Loucy (cell line): ENCODE data around the gene ARIH2.

ENCODE experiments used
- H2AFZ ChIP-seq: fragments of 200-600 bp; sonication (generic); 2 replicates; pipeline ENCODE4 v1.6.0; 2016; ENCODE audit warnings: antibody characterized with exemption, mild to moderate bottlenecking, low read length, moderate library complexity
- H3F3A ChIP-seq: fragments of 200-600 bp; 2 replicates; pipeline ENCODE4 v1.6.0; 2016; ENCODE audit warnings: antibody characterized with exemption, low read depth, mild to moderate bottlenecking
- H3K27me3 ChIP-seq: fragments of 200-600 bp; sonication (generic); 2 replicates; pipeline ENCODE4 v1.6.1; 2014; ENCODE audit warnings: low read length, mild to moderate bottlenecking; ENCODE audit not compliant: insufficient read depth, poor library complexity, severe bottlenecking
- H3K36me3 ChIP-seq: fragments of 200-600 bp; sonication (generic); 2 replicates; pipeline ENCODE4 v1.6.1; 2016; ENCODE audit warnings: low read length; ENCODE audit not compliant: insufficient read depth
- H3K4me1 ChIP-seq: fragments of 200-600 bp; sonication (generic); 2 replicates; pipeline ENCODE4 v1.5.1; 2014; ENCODE audit warnings: low read length, mild to moderate bottlenecking; ENCODE audit not compliant: insufficient read depth, poor library complexity, severe bottlenecking
- H3K4me2 ChIP-seq: fragments of 200-600 bp; sonication (generic); 2 replicates; pipeline ENCODE4 v1.6.0; 2014; ENCODE audit warnings: antibody characterized with exemption, low read length, low read depth, mild to moderate bottlenecking; ENCODE audit not compliant: poor library complexity, severe bottlenecking
- H3K4me3 ChIP-seq: fragments of 200-600 bp; sonication (generic); 2 replicates; pipeline ENCODE4 v1.5.1; 2014; ENCODE audit warnings: low read length, mild to moderate bottlenecking, mixed read lengths; ENCODE audit not compliant: poor library complexity, severe bottlenecking
- H3K79me2 ChIP-seq: fragments of 200-600 bp; sonication (generic); 2 replicates; pipeline ENCODE4 v1.6.1; 2014; ENCODE audit warnings: low read length; ENCODE audit not compliant: insufficient read depth
- H3K9ac ChIP-seq: fragments of 200-600 bp; sonication (generic); 2 replicates; pipeline ENCODE4 v1.6.0; 2014; ENCODE audit warnings: mild to moderate bottlenecking, low read depth, low read length, moderate library complexity; ENCODE audit not compliant: poor library complexity, severe bottlenecking
- H3K9me2 ChIP-seq: fragments of 200-600 bp; sonication (generic); replicated peaks from 2 replicates; pipeline ENCODE4 v1.6.1; 2016; ENCODE audit warnings: low read depth, low read length, mixed read lengths
- H3K9me3 ChIP-seq: fragments of 200-600 bp; sonication (generic); 2 replicates; pipeline ENCODE4 v1.6.1; 2014; ENCODE audit warnings: mild to moderate bottlenecking, antibody characterized with exemption, low read length, low read depth; ENCODE audit not compliant: insufficient read depth
- H4K20me1 ChIP-seq: fragments of 200-600 bp; sonication (generic); 2 replicates; pipeline ENCODE4 v1.6.0; 2014; ENCODE audit warnings: antibody characterized with exemption, low read length, mild to moderate bottlenecking; ENCODE audit not compliant: insufficient read depth, poor library complexity, severe bottlenecking
- EZH2phosphoT487 ChIP-seq: fragments of 200-600 bp; IDR thresholded peaks from 2 replicates; pipeline ENCODE4 v1.6.1; 2018; ENCODE audit warnings: antibody characterized with exemption, mild to moderate bottlenecking, moderate library complexity, borderline replicate concordance
- TF ChIP-seq, protein P1 (sequence below): fragments of 200-600 bp; sonication (generic); conservative IDR thresholded peaks from 2 replicates; pipeline ENCODE4 v1.5.1; 2014; ENCODE audit warnings: mild to moderate bottlenecking, antibody characterized with exemption, low read length

The ARIH2 gene

DNA sequence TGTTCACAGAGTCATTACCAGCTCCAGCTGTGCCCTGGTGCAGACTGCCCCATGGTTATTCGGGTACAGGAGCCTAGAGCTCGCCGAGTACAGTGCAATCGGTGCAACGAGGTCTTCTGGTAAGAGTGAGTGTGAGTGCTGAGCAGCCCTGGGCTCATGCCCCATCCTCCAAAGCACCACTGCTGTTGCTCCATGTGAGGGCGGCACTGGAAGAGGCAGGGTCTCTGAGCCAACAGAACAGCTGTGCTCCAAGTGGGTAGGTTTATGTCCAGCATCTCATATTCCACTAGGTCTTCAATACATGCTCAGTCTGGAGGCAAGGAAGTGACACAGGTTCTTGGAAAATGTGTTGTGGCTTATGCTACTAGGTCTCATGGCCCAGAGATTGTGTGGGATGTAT is 51.9 kb downstream of the ARIH2 start:
- H3K4me1 ChIP-seq = no peaks in the 10 kb centered on the region
- peaks cover 85% of the 10 kb centered on the region; the same call in 1 of the 2 replicates for H3K36me3 ChIP-seq
- TF ChIP-seq, protein P1, sequence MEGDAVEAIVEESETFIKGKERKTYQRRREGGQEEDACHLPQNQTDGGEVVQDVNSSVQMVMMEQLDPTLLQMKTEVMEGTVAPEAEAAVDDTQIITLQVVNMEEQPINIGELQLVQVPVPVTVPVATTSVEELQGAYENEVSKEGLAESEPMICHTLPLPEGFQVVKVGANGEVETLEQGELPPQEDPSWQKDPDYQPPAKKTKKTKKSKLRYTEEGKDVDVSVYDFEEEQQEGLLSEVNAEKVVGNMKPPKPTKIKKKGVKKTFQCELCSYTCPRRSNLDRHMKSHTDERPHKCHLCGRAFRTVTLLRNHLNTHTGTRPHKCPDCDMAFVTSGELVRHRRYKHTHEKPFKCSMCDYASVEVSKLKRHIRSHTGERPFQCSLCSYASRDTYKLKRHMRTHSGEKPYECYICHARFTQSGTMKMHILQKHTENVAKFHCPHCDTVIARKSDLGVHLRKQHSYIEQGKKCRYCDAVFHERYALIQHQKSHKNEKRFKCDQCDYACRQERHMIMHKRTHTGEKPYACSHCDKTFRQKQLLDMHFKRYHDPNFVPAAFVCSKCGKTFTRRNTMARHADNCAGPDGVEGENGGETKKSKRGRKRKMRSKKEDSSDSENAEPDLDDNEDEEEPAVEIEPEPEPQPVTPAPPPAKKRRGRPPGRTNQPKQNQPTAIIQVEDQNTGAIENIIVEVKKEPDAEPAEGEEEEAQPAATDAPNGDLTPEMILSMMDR = no peak
- TF ChIP-seq EZH2phosphoT487 = no peak
- no peaks in the 10 kb centered on the region for H3K27me3 ChIP-seq
- no peaks in the 10 kb centered on the region for H3K79me2 ChIP-seq
- no peaks in the 10 kb centered on the region for H4K20me1 ChIP-seq
- no peaks in the 10 kb centered on the region for H3K9me2 ChIP-seq
- H3K4me3 ChIP-seq = no peak overlapping the region
- H3K9me3 ChIP-seq = no peaks in the 10 kb centered on the region
- no peak overlapping the region for H3K9ac ChIP-seq
- H2AFZ ChIP-seq = no peak overlapping the region
- no peaks in the 10 kb centered on the region for H3F3A ChIP-seq
- H3K4me2 ChIP-seq = no peak overlapping the region

DNA sequence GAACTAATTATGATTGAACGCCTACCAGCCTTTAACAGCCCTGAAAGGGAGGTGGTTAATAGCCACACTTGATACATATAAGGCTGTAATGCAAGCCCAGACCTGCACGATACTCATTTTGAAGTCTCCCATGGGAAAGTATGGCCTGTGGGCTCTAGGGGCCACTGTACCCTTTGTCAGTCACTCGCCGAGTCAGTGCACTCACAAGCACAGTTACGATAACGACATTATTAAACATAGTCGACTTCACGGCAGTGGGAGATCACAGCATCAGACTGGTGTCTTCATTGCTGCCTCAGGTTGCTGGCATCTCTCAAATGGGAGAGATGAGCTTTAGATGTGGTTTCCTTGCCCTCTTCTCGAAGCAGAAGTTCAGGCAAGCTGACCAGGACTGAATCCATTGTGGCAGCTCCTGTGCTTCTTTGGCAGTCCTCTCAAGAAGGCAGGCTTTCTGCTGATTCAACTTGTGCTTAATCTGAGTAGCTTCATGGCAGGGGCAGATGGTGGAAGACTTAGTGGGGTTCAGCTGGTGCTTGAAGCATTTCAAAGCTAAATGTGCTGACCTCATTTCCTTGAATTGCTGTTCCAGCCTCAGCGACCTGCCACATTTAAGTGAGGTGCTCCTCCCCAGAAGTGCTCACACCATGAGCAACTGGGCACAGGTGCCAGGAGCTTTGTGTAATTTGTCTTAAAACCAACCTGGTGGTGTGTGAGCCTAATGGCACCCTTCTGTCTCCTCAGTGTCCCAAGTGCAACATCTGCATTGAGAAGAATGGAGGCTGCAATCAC is 55.6 kb downstream of the ARIH2 start:
- Histone ChIP-seq H3F3A (no peaks in the 10 kb centered on the region), H3K4me1 (no peaks in the 10 kb centered on the region), H3K36me3 (peaks cover 76% of the 10 kb centered on the region; the same call in 1 of the 2 replicates)

DNA sequence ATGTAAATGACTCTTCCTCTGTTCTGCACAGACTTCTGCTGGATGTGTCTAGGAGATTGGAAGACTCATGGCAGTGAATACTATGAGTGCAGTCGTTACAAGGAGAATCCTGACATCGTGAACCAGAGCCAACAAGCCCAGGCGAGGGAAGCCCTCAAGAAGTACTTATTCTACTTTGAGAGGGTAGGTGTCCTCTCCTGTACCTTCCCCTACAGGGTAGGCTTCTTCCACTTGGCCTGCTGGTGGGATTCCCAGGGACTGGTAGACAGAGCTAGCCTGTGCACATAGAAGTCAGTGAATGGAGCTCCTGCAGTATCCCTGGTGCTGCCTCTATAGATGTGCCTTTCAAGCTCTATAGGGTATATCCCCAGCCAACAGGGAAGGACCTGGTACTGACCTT is 60.8 kb downstream of the ARIH2 start:
- H3K36me3 ChIP-seq = peaks cover 72% of the 10 kb centered on the region; the same call in 1 of the 2 replicates
- no peak overlapping the region for H3K4me3 ChIP-seq
- no peaks in the 10 kb centered on the region for H3F3A ChIP-seq
- no peak overlapping the region for H2AFZ ChIP-seq
- H3K27me3 ChIP-seq = no peaks in the 10 kb centered on the region
- H4K20me1 ChIP-seq = no peaks in the 10 kb centered on the region
- H3K4me2 ChIP-seq = no peak overlapping the region
- no peaks in the 10 kb centered on the region for H3K79me2 ChIP-seq
- no peaks in the 10 kb centered on the region for H3K4me1 ChIP-seq
- no peak overlapping the region for H3K9ac ChIP-seq
- H3K9me3 ChIP-seq = no peaks in the 10 kb centered on the region
- no peaks in the 10 kb centered on the region for H3K9me2 ChIP-seq
- TF ChIP-seq EZH2phosphoT487 = no peak
- TF ChIP-seq, protein P1 = no peak

More for the DNA sequence above, 55.6 kb downstream of the ARIH2 start:
- H4K20me1 ChIP-seq = no peaks in the 10 kb centered on the region
- H3K9me3 ChIP-seq = no peaks in the 10 kb centered on the region
- H3K4me3 ChIP-seq = no peak overlapping the region
- no peak overlapping the region for H3K4me2 ChIP-seq
- no peaks in the 10 kb centered on the region for H3K27me3 ChIP-seq
- no peaks in the 10 kb centered on the region for H3K9me2 ChIP-seq
- TF ChIP-seq, protein P1 = no peak
- no peak for TF ChIP-seq EZH2phosphoT487
- no peak overlapping the region for H3K9ac ChIP-seq
- no peaks in the 10 kb centered on the region for H3K79me2 ChIP-seq
- no peak overlapping the region for H2AFZ ChIP-seq
